ENCODE measurements around the gene MUC13.

DNA sequence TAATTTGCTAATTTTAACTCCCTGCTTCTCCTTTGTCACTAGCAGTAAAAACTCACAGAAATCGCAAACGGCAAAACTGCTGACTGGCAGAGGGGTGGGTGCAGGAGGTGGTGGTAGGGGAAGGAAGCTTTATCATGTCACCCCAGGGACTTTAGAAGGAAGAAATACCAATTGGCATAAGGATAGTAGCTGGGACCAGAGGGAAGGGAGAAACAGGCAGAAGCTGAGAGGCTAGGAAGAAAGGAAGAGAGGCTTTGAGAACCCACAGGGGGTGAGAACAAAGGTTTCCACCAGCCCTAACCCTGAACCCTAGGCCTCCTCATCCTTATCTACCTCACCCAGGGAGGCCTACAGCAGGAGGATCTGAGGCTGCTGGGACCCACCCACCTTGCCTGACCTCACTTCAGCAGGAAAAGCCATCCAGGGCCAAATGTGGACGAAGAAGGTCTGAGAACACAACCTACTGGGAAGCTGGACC is 58.1 kb downstream of the MUC13 start:
- TF ChIP-seq, protein P1, sequence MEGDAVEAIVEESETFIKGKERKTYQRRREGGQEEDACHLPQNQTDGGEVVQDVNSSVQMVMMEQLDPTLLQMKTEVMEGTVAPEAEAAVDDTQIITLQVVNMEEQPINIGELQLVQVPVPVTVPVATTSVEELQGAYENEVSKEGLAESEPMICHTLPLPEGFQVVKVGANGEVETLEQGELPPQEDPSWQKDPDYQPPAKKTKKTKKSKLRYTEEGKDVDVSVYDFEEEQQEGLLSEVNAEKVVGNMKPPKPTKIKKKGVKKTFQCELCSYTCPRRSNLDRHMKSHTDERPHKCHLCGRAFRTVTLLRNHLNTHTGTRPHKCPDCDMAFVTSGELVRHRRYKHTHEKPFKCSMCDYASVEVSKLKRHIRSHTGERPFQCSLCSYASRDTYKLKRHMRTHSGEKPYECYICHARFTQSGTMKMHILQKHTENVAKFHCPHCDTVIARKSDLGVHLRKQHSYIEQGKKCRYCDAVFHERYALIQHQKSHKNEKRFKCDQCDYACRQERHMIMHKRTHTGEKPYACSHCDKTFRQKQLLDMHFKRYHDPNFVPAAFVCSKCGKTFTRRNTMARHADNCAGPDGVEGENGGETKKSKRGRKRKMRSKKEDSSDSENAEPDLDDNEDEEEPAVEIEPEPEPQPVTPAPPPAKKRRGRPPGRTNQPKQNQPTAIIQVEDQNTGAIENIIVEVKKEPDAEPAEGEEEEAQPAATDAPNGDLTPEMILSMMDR (IDR thresholded peaks at IDR 0.05), result no peak
- no peak for TF ChIP-seq POLR2A (IDR thresholded peaks at IDR 0.05)

Measured in lower leg skin (tissue), 3 donors.